Pancreas (tissue), 10 donors: Measurements from ENCODE around the gene MED26. TPM values are rescaled to one million over a fixed set of nuclear protein-coding genes. Genes with fewer than 3 reads are reported as not detected.

Experiments used
- ATAC-seq, 4 donors: fragments of 200-7000 bp; cut with Tn5 transposase; one replicate each; pipeline versions ENCODE4 v1.8.0 to v1.9.1; 2020; ENCODE audit warnings: mild to moderate bottlenecking in 4 of 4, moderate library complexity in 4 of 4
- DNase-seq, 6 donors: peaks; one replicate each; pipeline ENCODE4 v3.0.0-alpha.2; 2020
- FAIRE-seq: peaks from 2 replicates; lab custom pipeline; 2012; peaks lifted over from hg19 to GRCh38; lab: Jason Lieb, UNC
- H3K27ac ChIP-seq, 4 donors: fragments of 200-600 bp; sonication (generic); 1 replicate in 3 of 4; 2 replicates in 1 of 4; pipeline versions ENCODE4 v1.5.0 to v1.8.0; 2020
- H3K27me3 ChIP-seq, 4 donors: fragments of 200-600 bp; one replicate each; pipeline ENCODE4 v1.8.0; 2021
- H3K36me3 ChIP-seq, 3 donors: fragments of 200-600 bp; sonication (generic) in 1 of 3; one replicate each; pipeline versions ENCODE4 v1.5.0 to v1.8.0; 2020 to 2021
- H3K4me1 ChIP-seq, 3 donors: fragments of 200-600 bp; one replicate each; pipeline ENCODE4 v1.8.0; 2021
- H3K4me3 ChIP-seq, 4 donors: fragments of 200-600 bp; sonication (generic) in 2 of 4; one replicate each; pipeline versions ENCODE4 v1.5.0 to v1.8.0; 2020 to 2021
- H3K9me3 ChIP-seq, 4 donors: fragments of 200-600 bp; one replicate each; pipeline ENCODE4 v1.8.0; 2021
- WGBS, 2 donors: extraction: QIAGEN DNeasy Blood & Tissue Kit; methylation state at CpG; one replicate each; pipeline ENCODE4 v1.1.7; 2013; 5-methylcytosine and 5-hydroxymethylcytosine counted together
- intact Hi-C, 3 donors: fragments of 100-400 bp; cut with DNase I; formaldehyde crosslinking; loops; one replicate each; pipeline versions ENCODE4 v1.11.1 to v1.14.2; 2022
- polyA plus RNA-seq, 2 donors: library from polyadenylated mRNA; stranded (reverse); fragments of 200-250 nt; gene quantifications; one replicate each; pipeline ENCODE4 v1.2.3, GENCODE V29; 2013
- total RNA-seq, 6 donors: library from RNA; stranded (reverse); fragmentation: NEBNext Ultra II Directional in 4 of 6; extraction: Animal tissue kit (Norgen Biotek cat#: 25700) in 4 of 6; gene quantifications; one replicate each; pipeline versions ENCODE4 v1.2.1 to v1.2.4, GENCODE V29; 2021 to 2023
- TF ChIP-seq, protein P1 (sequence below), 4 donors: fragments of 200-600 bp; sonication (generic) in 3 of 4; IDR thresholded peaks; one replicate each; pipeline versions ENCODE4 v1.5.0 to v1.8.0; 2021; ENCODE audit warnings: antibody characterized with exemption in 4 of 4
- donor health status: healthy with polysubstance abuse.
- donor health status: DM: no; HTN: no; CAD: no; lungs with moderate emphysema.
- donor health status: DM: no; HTN: no; CAD: no.
- donor health status: control.
- donor health status: control.
- donor health status: Bipolar disorder and iron deficiency.
- donor health status: DM: yes; HTN: yes; CAD: no.
- donor health status: DM: no; HTN: no; CAD: no.
- donor health status: DM: no; HTN: no; CAD: no.
- donor health status: DM: yes; HTN: yes; CAD: no.

MED26 gene
- total and polyA plus RNA-seq, 8 donors, result 3.7 to 7.1 (median 4.0) TPM

DNA sequence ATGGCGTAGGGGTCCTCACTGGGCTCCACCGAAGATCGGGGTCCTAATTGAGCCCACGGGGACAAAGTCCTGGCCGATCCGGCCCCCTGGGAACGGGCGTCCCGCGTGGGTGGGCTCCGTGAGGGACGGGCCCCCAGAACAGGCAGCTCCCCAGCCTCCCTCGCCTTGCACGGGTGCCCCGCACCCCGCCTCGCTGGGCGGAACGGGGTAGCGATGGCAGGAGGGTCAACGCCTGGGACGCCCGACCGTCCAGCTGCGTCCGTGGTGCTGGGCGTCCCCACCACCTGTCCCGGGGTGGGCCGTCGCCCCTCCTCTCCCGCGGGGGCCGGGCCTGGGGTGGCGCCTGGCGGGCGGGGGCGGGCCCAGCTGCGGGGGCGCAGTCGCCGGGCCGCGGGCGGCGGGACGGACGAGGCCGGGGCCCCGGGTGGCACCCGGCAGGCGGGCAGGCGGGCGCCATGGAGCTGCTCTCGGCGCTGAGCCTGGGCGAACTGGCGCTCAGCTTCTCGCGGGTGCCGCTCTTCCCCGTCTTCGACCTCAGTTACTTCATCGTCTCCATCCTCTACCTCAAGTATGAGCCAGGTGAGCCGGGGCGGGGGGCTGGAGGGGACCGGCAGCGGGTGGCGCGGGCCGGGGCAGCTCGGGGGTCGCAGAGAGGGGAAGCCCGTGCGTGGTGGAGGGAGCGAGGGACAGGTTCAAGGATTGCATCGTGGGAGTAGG lies 32.9 kb upstream of the MED26 start, which contains the start of gene TMEM38A:
TSS of gene TMEM38A (plus strand) at position 377 of the 717 bp plus-strand sequence. CDS start at position 456, 79 bp downstream.
- ATAC-seq (peak; percentile 39 to 53 (median 52)), DNase-seq (peak in 5 of 6 donors; percentile 48 to 85 (median 73)), FAIRE-seq (no peak)
- 1% methylated on average over 38 to 76 of the region's 76 CpGs for WGBS, 2 donors
- peaks cover 3 to 5% (median 5%) of the 10 kb centered on the region in 3 donors for H3K36me3 ChIP-seq
- H3K4me1 ChIP-seq, result peaks cover 6 to 12% (median 10%) of the 10 kb centered on the region in 3 donors
- intact Hi-C loops, result no loop called here
- H3K27me3 ChIP-seq, result no peaks in the 10 kb centered on the region
- TF ChIP-seq, protein P1, sequence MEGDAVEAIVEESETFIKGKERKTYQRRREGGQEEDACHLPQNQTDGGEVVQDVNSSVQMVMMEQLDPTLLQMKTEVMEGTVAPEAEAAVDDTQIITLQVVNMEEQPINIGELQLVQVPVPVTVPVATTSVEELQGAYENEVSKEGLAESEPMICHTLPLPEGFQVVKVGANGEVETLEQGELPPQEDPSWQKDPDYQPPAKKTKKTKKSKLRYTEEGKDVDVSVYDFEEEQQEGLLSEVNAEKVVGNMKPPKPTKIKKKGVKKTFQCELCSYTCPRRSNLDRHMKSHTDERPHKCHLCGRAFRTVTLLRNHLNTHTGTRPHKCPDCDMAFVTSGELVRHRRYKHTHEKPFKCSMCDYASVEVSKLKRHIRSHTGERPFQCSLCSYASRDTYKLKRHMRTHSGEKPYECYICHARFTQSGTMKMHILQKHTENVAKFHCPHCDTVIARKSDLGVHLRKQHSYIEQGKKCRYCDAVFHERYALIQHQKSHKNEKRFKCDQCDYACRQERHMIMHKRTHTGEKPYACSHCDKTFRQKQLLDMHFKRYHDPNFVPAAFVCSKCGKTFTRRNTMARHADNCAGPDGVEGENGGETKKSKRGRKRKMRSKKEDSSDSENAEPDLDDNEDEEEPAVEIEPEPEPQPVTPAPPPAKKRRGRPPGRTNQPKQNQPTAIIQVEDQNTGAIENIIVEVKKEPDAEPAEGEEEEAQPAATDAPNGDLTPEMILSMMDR (IDR thresholded peaks at IDR 0.05), result no peak
- H3K27ac ChIP-seq, result peak within 1 kb of the TSS; percentile 37 to 86 (median 67)
- H3K9me3 ChIP-seq, result no peaks in the 10 kb centered on the region
- H3K4me3 ChIP-seq, result peak within 1 kb of the TSS; percentile 63 to 83 (median 67)

GRCh38 chr19:16659832-16660708 lies 32.1 kb upstream of the MED26 start, which contains the start of gene SMIM7:
Gene SMIM7, minus strand, starts transcription at chr19:16660144. Its CDS starts 34 bp downstream, at chr19:16660110.
- Histone ChIP-seq H3K4me1 (peaks cover 6 to 12% (median 10%) of the 10 kb centered on the region in 3 donors), H3K9me3 (no peaks in the 10 kb centered on the region), H3K27ac (peak within 1 kb of the TSS; percentile 37 to 86 (median 67)), H3K36me3 (peaks cover 3 to 9% (median 7%) of the 10 kb centered on the region in 3 donors), H3K27me3 (no peaks in the 10 kb centered on the region), H3K4me3 (peak within 1 kb of the TSS; percentile 63 to 83 (median 67))
- intact Hi-C loops, result no loop called here
- WGBS, 2 donors, result 1% methylated on average over 55 to 60 of the region's 60 CpGs
- FAIRE-seq, result no peak
- TF ChIP-seq, protein P1 (IDR thresholded peaks at IDR 0.05), result no peak
- peak; percentile 97 to 100 (median 99) for DNase-seq
- peak; percentile 95 to 98 (median 96) for ATAC-seq

- Histone ChIP-seq H3K9me3 (no peaks in the 10 kb centered on the region), H3K4me1 (peaks cover 6 to 12% (median 10%) of the 10 kb centered on the region in 3 donors), H3K27me3 (no peaks in the 10 kb centered on the region), H3K27ac (peak overlapping the region in 3 of 4 donors; percentile 37 to 86 (median 66)), H3K4me3 (peak overlapping the region; percentile 63 to 83 (median 67)), H3K36me3 (peaks cover 3 to 9% (median 7%) of the 10 kb centered on the region in 3 donors)
- ATAC-seq (no peak), DNase-seq (no peak), FAIRE-seq (no peak)
- intact Hi-C loops, result no loop called here
- WGBS, 2 donors, result 1 to 2% methylated on average over 13 to 14 of the region's 14 CpGs
- TF ChIP-seq, protein P1 (IDR thresholded peaks at IDR 0.05), result no peak
Measured at GRCh38 chr19:16659464-16659831, 31.4 kb upstream of the MED26 start.

DNA sequence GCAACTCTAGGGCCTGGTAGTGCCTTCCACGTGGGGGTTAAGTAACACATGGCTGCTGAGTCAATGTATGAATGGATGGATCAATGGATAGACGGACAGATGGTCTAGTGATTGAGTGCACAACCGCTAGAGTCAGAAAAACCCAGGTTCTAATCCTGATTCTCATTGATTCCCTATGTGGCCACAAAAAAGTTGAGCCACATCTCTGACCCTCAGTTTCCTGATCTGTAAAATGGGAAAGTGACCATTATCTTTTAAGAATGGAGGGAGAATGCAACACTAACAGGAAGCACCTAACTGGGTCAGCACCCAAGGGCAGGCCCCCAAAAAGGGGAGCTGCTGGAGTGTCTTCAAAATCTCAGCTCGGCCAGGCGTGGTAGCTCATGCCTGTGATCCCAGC lies 29.4 kb upstream of the MED26 start:
- intact Hi-C loops, result no loop called here
- Histone ChIP-seq H3K9me3 (no peaks in the 10 kb centered on the region), H3K36me3 (peaks cover 6 to 27% (median 9%) of the 10 kb centered on the region in 3 donors), H3K4me3 (no peak overlapping the region), H3K27ac (no peak overlapping the region), H3K27me3 (no peaks in the 10 kb centered on the region), H3K4me1 (peaks cover 6 to 12% (median 10%) of the 10 kb centered on the region in 3 donors)
- TF ChIP-seq, protein P1 (IDR thresholded peaks at IDR 0.05), result no peak
- DNase-seq (no peak), ATAC-seq (no peak), FAIRE-seq (no peak)
- WGBS, 2 donors, result 74 to 75% methylated on average over 5 of the region's 5 CpGs
